Activated T-helper 2 cell treated with anti-CD3 and anti-CD28 coated beads, Interferon-gamma antibody, Interleukin-2, Interleukin-4, amounts not matched to agents 10 μg/mL and 5 μg/mL and 100 μg/mL, durations not matched to agents 14 hours and 24 hours and 36 hours (primary cell): ENCODE results near the gene EYS. TPM values are rescaled to one million over a fixed set of nuclear protein-coding genes. Genes with fewer than 3 reads are reported as not detected.

Source experiments
- DNase-seq: peaks from one replicate; pipeline ENCODE4 v3.0.0; 2021; ENCODE audit warnings: low spot score
- H3K27ac Mint-ChIP-seq: one replicate; pipeline ENCODE4 v1.8.0; 2021; ENCODE audit warnings: mixed read lengths
- H3K27me3 Mint-ChIP-seq: one replicate; pipeline ENCODE4 v1.8.0; 2021; ENCODE audit warnings: low read depth, mixed read lengths
- H3K36me3 Mint-ChIP-seq: one replicate; pipeline ENCODE4 v1.8.0; 2021; ENCODE audit warnings: low read depth, mixed read lengths
- H3K4me1 Mint-ChIP-seq: one replicate; pipeline ENCODE4 v1.8.0; 2021; ENCODE audit warnings: low read depth, mixed read lengths
- H3K4me3 Mint-ChIP-seq: one replicate; pipeline ENCODE4 v1.8.0; 2021; ENCODE audit warnings: low read depth, mild to moderate bottlenecking, moderate library complexity, mixed read lengths
- H3K9me3 Mint-ChIP-seq: one replicate; pipeline ENCODE4 v1.8.0; 2021; ENCODE audit warnings: mixed read lengths
- intact Hi-C: fragments of 100-400 bp; cut with micrococcal nuclease; formaldehyde crosslinking; loops from one replicate; pipeline ENCODE4 v1.15.1; 2023
- total RNA-seq: library from RNA; stranded (reverse); gene quantifications from 2 replicates; pipeline ENCODE4 v1.2.3, GENCODE V29; 2022

Gene EYS
- total RNA-seq, 1 donor from 2014 or later = not detected

DNA sequence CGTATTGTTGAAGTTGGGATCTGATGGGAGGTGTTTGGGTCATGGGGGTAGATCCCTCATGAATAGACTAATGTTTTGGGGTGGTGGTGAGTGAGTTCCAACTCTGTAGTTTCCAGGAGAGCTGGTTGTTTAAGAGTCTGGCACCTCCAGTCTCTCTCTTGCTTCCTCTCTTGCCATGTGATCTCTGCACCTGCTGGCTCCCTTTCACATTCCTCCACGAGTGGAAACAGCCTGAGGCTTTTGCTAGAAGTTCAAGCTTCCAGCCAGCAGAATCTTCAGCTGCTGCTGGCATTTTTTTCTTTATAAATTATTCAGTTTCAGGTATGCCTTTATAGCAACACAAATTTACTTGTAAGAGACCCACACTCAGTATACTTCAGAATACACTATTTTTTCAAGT, 1021.6 kb downstream of the EYS start:
- Mint-ChIP-seq H3K27me3 (no peaks in the 10 kb centered on the region), H3K36me3 (no peaks in the 10 kb centered on the region), H3K4me1 (no peaks in the 10 kb centered on the region), H3K27ac (no peak overlapping the region), H3K4me3 (no peak overlapping the region), H3K9me3 (peaks cover 40% of the 10 kb centered on the region)
- intact Hi-C loops = no loop called here
- no peak for DNase-seq

DNA sequence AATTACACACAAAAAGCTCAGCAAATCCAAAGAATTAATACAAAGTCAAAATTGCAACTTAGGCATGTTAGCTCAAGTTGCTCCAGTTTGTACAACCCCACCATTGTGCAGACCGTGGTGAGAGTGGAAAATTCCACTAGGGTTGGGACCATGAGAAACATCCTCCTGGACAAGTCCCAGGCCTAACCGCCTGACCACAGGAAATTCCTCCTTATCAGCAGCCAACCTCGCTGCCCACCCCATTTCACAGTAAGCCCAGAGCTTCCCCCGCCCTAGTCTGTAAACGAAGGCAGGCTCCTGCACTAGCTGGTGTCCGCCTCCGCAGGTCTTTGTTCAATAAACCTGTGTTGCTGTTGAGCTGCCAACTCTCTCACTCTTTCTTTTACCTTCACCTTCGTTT, 1023.3 kb downstream of the EYS start:
- Mint-ChIP-seq H3K27me3 (no peaks in the 10 kb centered on the region), H3K27ac (no peak overlapping the region), H3K9me3 (peaks cover 45% of the 10 kb centered on the region), H3K4me1 (no peaks in the 10 kb centered on the region), H3K36me3 (no peaks in the 10 kb centered on the region), H3K4me3 (no peak overlapping the region)
- intact Hi-C loops = no loop called here
- DNase-seq = no peak

GRCh38 chr6:64681416-64682160, 1025.4 kb downstream of the EYS start:
- H3K9me3 Mint-ChIP-seq = peaks cover 39% of the 10 kb centered on the region

GRCh38 chr6:64680446-64680845, 1026.6 kb downstream of the EYS start:
- peaks cover 36% of the 10 kb centered on the region for H3K9me3 Mint-ChIP-seq
- no peaks in the 10 kb centered on the region for H3K36me3 Mint-ChIP-seq
- intact Hi-C loops = no loop called here
- H3K27ac Mint-ChIP-seq = no peak overlapping the region
- no peak for DNase-seq
- H3K27me3 Mint-ChIP-seq = no peaks in the 10 kb centered on the region
- H3K4me1 Mint-ChIP-seq = no peaks in the 10 kb centered on the region
- H3K4me3 Mint-ChIP-seq = no peak overlapping the region

More at GRCh38 chr6:64681416-64682160, 1025.4 kb downstream of the EYS start:
- Mint-ChIP-seq H3K4me1 (no peaks in the 10 kb centered on the region), H3K27me3 (no peaks in the 10 kb centered on the region), H3K27ac (no peak overlapping the region), H3K4me3 (no peak overlapping the region), H3K36me3 (no peaks in the 10 kb centered on the region)
- DNase-seq = no peak
- intact Hi-C loops = no loop called here

- Mint-ChIP-seq H3K27me3 (no peaks in the 10 kb centered on the region), H3K36me3 (no peaks in the 10 kb centered on the region), H3K4me1 (no peaks in the 10 kb centered on the region), H3K9me3 (peaks cover 40% of the 10 kb centered on the region), H3K27ac (no peak overlapping the region), H3K4me3 (no peak overlapping the region)
- no peak for DNase-seq
- intact Hi-C loops = no loop called here
Observed at GRCh38 chr6:64679416-64679815, 1027.6 kb downstream of the EYS start.

DNA sequence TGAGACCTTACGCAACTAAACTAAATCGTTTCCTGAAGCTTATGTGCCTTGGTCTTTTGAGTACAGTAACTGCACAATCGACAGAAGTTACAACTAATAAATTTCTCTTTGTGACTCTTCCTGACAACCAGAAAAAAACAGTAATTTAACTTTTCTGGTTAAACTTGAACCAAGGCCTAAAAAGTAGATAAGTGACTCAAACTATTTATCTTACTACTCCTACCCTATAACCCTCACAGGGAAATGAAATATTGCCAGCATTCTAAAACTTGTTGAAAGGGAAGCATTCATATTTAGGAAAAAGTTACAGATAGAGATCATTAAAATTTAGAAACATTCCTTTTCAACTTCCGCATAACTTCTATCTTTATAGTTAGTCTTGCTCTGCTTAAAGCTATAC, 1034.4 kb downstream of the EYS start:
- Mint-ChIP-seq H3K36me3 (no peaks in the 10 kb centered on the region), H3K4me1 (no peaks in the 10 kb centered on the region), H3K9me3 (peaks cover 34% of the 10 kb centered on the region), H3K4me3 (no peak overlapping the region), H3K27ac (no peak overlapping the region), H3K27me3 (no peaks in the 10 kb centered on the region)
- no peak for DNase-seq
- intact Hi-C loops = no loop called here

- Mint-ChIP-seq H3K4me3 (no peak overlapping the region), H3K36me3 (no peaks in the 10 kb centered on the region), H3K27me3 (no peaks in the 10 kb centered on the region), H3K4me1 (no peaks in the 10 kb centered on the region), H3K9me3 (peaks cover 33% of the 10 kb centered on the region), H3K27ac (no peak overlapping the region)
- intact Hi-C loops = no loop called here
- DNase-seq = no peak
Observed at GRCh38 chr6:64672131-64672530, 1034.9 kb downstream of the EYS start.

DNA sequence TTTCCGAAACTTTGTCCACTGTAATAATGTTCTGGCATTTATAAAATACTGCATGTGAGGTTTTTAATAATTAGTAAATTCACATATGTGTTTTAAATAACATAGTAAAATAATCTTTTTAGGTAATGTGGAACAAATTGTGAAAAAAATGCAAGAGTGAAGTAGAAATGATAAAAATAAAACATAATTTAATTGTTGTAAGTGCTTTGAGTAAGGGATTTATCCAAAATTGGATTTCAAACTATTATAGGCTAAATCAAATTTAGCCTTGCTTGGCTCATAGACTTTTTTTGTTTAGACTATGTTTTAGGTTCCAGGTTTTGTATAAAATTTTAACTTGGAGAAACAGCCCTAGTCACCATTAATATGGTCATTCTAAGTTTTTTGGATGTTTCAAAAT, 1041.9 kb downstream of the EYS start:
- Mint-ChIP-seq H3K4me1 (no peaks in the 10 kb centered on the region), H3K4me3 (no peak overlapping the region)

GRCh38 chr6:64664480-64664879, 1042.5 kb downstream of the EYS start:
- no peak overlapping the region for H3K4me3 Mint-ChIP-seq
- intact Hi-C loops = no loop called here
- no peak for DNase-seq
- H3K9me3 Mint-ChIP-seq = peaks cover 33% of the 10 kb centered on the region
- H3K27me3 Mint-ChIP-seq = no peaks in the 10 kb centered on the region
- H3K36me3 Mint-ChIP-seq = no peaks in the 10 kb centered on the region
- no peak overlapping the region for H3K27ac Mint-ChIP-seq
- H3K4me1 Mint-ChIP-seq = no peaks in the 10 kb centered on the region

More for the DNA sequence above, 1041.9 kb downstream of the EYS start:
- H3K36me3 Mint-ChIP-seq = no peaks in the 10 kb centered on the region
- no peak for DNase-seq
- no peaks in the 10 kb centered on the region for H3K27me3 Mint-ChIP-seq
- no peak overlapping the region for H3K27ac Mint-ChIP-seq
- H3K9me3 Mint-ChIP-seq = peaks cover 36% of the 10 kb centered on the region
- intact Hi-C loops = no loop called here

DNA sequence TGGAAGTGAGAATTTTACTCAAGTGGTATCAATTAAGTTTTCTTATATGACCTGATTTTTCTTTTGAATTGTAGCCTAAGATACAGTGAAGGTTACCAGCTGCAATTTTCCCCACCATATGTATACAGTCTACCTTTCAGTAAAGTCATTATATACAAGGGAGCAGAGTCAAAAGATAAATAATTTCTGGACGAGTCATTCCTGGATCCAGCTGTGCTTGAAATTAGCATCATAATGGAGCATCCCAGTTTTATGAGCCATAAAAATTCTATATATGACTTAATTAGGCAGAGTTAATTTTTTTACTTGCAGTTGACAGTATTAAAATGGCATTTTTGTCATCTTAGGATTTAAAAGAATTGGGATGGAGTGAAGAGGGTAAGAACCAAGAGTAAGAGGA, 1063.0 kb downstream of the EYS start:
- Mint-ChIP-seq H3K36me3 (no peaks in the 10 kb centered on the region), H3K9me3 (peaks cover 20% of the 10 kb centered on the region), H3K4me3 (no peak overlapping the region), H3K4me1 (no peaks in the 10 kb centered on the region), H3K27me3 (no peaks in the 10 kb centered on the region), H3K27ac (no peak overlapping the region)
- intact Hi-C loops = no loop called here
- no peak for DNase-seq

GRCh38 chr6:64630901-64631300, 1076.1 kb downstream of the EYS start:
- intact Hi-C loops = no loop called here
- Mint-ChIP-seq H3K4me1 (no peaks in the 10 kb centered on the region), H3K27ac (no peak overlapping the region), H3K36me3 (no peaks in the 10 kb centered on the region), H3K4me3 (no peak overlapping the region), H3K9me3 (peaks cover 11% of the 10 kb centered on the region), H3K27me3 (no peaks in the 10 kb centered on the region)
- no peak for DNase-seq

- Mint-ChIP-seq H3K36me3 (no peaks in the 10 kb centered on the region), H3K4me3 (no peak overlapping the region), H3K4me1 (no peaks in the 10 kb centered on the region), H3K27me3 (no peaks in the 10 kb centered on the region), H3K27ac (no peak overlapping the region), H3K9me3 (peaks cover 23% of the 10 kb centered on the region)
- intact Hi-C loops = no loop called here
- no peak for DNase-seq
Observed at GRCh38 chr6:64622944-64623343, 1084.1 kb downstream of the EYS start.

DNA sequence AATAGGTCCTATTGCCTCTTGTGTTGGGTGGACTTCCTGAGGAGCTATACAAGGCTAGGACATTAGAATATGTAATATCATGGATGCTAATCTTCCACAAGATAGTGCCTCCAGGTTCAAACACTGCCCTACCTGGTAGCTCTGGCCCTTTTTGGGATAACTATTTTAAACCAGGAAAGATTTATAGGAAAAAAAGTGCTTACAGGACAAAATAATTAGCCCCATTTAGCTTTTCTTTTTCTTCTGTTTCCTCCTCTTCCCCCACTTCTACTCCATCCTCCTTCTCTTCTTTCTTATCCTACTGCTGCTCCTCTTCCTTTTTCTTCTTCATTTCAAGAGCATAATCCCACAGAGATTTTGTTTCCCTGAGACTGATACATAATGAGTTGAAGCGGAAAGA, 1104.0 kb downstream of the EYS start:
- Mint-ChIP-seq H3K9me3 (peaks cover 23% of the 10 kb centered on the region), H3K27me3 (no peaks in the 10 kb centered on the region), H3K36me3 (no peaks in the 10 kb centered on the region), H3K27ac (no peak overlapping the region), H3K4me3 (no peak overlapping the region), H3K4me1 (no peaks in the 10 kb centered on the region)
- intact Hi-C loops = no loop called here
- no peak for DNase-seq

GRCh38 chr6:64591676-64592036, 1115.4 kb downstream of the EYS start:
- Mint-ChIP-seq H3K9me3 (peaks cover 41% of the 10 kb centered on the region), H3K27ac (no peak overlapping the region), H3K4me3 (no peak overlapping the region), H3K4me1 (no peaks in the 10 kb centered on the region), H3K36me3 (no peaks in the 10 kb centered on the region), H3K27me3 (no peaks in the 10 kb centered on the region)
- DNase-seq = no peak
- intact Hi-C loops = no loop called here
